Measurements from ENCODE around the gene KIAA0586. TPM values are rescaled to one million over a fixed set of nuclear protein-coding genes. Genes with fewer than 3 reads are reported as not detected.
"Not testable (repeated sequence)": the region's sequence is repeated elsewhere in the genome, so short reads cannot be mapped to it uniquely, and the experiment has no call there.

The KIAA0586 gene
- total and polyA plus RNA-seq, 2 of the 13 experiments (the other 11 are each of a cell fraction or from before 2014, with no cell fraction given), result 12.6 to 25.2 TPM

DNA sequence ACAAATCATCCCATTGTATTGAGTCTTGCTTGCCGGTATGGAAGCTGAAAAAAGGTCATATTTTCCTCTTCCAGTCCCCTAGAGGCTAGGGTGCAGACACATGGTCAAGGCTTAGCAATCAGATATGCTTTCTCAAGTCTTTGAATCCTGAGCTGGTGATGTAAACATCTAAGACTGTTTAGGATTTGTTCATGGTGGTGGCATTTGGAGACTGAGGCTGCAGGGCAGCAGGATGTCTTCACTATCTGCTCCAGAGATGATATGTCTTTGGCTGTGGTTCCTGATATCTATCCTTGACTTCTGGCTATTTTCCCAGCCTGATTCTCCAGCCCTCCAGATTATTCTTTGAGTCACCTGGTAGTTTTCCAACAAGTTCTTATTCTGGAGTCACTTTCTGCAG, 159.8 kb downstream of the KIAA0586 start:
- FAIRE-seq (no peak), ATAC-seq (no peak), DNase-seq (ENCODE audit: low spot score) (no peak)
- TF ChIP-seq RFXANK (CRISPR knock-in tag; IDR thresholded peaks at IDR 0.05), result no peak
- no peak for TF ChIP-seq NR2F1 (CRISPR knock-in tag; IDR thresholded peaks at IDR 0.05)
- TF ChIP-seq ZBTB7A (CRISPR knock-in tag; IDR thresholded peaks at IDR 0.05), result no peak
- TF ChIP-seq ZNF766 (CRISPR knock-in tag; IDR thresholded peaks at IDR 0.05; ENCODE audit: borderline replicate concordance), result no peak
- TF ChIP-seq NCOA5 (CRISPR knock-in tag; IDR thresholded peaks at IDR 0.05), result no peak
- no peak for TF ChIP-seq GLI4 (CRISPR knock-in tag; IDR thresholded peaks at IDR 0.05; ENCODE audit: borderline replicate concordance)
- TF ChIP-seq ZNF629 (CRISPR knock-in tag; conservative IDR thresholded peaks at IDR 0.05), result no peak
- TF ChIP-seq, protein P1, sequence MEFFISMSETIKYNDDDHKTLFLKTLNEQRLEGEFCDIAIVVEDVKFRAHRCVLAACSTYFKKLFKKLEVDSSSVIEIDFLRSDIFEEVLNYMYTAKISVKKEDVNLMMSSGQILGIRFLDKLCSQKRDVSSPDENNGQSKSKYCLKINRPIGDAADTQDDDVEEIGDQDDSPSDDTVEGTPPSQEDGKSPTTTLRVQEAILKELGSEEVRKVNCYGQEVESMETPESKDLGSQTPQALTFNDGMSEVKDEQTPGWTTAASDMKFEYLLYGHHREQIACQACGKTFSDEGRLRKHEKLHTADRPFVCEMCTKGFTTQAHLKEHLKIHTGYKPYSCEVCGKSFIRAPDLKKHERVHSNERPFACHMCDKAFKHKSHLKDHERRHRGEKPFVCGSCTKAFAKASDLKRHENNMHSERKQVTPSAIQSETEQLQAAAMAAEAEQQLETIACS (CRISPR knock-in tag; IDR thresholded peaks at IDR 0.05), result no peak
- TF ChIP-seq ZBTB7B (CRISPR knock-in tag; IDR thresholded peaks at IDR 0.05), result no peak
- TF ChIP-seq NFKB2 (CRISPR knock-in tag; IDR thresholded peaks at IDR 0.05; ENCODE audit: borderline replicate concordance), result no peak
- TF ChIP-seq E2F2 (CRISPR knock-in tag; IDR thresholded peaks at IDR 0.05; ENCODE audit: borderline replicate concordance), result no peak
- TF ChIP-seq ZNF691 (CRISPR knock-in tag; IDR thresholded peaks at IDR 0.05; ENCODE audit: borderline replicate concordance, low read depth), result no peak
- TF ChIP-seq, protein P2, sequence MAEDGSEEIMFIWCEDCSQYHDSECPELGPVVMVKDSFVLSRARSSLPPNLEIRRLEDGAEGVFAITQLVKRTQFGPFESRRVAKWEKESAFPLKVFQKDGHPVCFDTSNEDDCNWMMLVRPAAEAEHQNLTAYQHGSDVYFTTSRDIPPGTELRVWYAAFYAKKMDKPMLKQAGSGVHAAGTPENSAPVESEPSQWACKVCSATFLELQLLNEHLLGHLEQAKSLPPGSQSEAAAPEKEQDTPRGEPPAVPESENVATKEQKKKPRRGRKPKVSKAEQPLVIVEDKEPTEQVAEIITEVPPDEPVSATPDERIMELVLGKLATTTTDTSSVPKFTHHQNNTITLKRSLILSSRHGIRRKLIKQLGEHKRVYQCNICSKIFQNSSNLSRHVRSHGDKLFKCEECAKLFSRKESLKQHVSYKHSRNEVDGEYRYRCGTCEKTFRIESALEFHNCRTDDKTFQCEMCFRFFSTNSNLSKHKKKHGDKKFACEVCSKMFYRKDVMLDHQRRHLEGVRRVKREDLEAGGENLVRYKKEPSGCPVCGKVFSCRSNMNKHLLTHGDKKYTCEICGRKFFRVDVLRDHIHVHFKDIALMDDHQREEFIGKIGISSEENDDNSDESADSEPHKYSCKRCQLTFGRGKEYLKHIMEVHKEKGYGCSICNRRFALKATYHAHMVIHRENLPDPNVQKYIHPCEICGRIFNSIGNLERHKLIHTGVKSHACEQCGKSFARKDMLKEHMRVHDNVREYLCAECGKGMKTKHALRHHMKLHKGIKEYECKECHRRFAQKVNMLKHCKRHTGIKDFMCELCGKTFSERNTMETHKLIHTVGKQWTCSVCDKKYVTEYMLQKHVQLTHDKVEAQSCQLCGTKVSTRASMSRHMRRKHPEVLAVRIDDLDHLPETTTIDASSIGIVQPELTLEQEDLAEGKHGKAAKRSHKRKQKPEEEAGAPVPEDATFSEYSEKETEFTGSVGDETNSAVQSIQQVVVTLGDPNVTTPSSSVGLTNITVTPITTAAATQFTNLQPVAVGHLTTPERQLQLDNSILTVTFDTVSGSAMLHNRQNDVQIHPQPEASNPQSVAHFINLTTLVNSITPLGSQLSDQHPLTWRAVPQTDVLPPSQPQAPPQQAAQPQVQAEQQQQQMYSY (CRISPR knock-in tag; IDR thresholded peaks at IDR 0.05), result no peak
- intact Hi-C loops (cut with micrococcal nuclease; ENCODE audit: unreplicated experiment), result no loop called here
- H3K9me3 ChIP-seq (ENCODE audit: low read length), result no peaks in the 10 kb centered on the region
- no peaks in the 10 kb centered on the region for H3K36me3 ChIP-seq (replicated peaks in 1 of 2; ENCODE audit: control insufficient read depth in 1 of 2, insufficient read depth in 2 of 2, low read length in 2 of 2)
- ChIA-PET CTCF (ENCODE audit: low intra/inter-chr PET ratio, low total read pairs) (no interaction called here), POLR2A (no interaction called here)
- in situ Hi-C loops (cut with HindIII; ENCODE audit: extremely low pct_ligation_motif_present, low pct_unique_long_range_greater_than_20kb), result no loop called here
- H2AFZ ChIP-seq (ENCODE audit: low read length), result no peak overlapping the region
- H3K27ac ChIP-seq (ENCODE audit: extremely low read length, insufficient read depth, low read length), result no peak overlapping the region
- no peaks in the 10 kb centered on the region for H3K4me1 ChIP-seq (ENCODE audit: insufficient read depth, low read length)
- H3K4me2 ChIP-seq (ENCODE audit: low read depth, low read length), result no peak overlapping the region
- H3K79me2 ChIP-seq (ENCODE audit: insufficient read depth, low read length), result no peaks in the 10 kb centered on the region
- H3K27me3 ChIP-seq (ENCODE audit: control insufficient read depth in 1 of 2, insufficient read depth in 2 of 2, low read length in 2 of 2), result no peaks in the 10 kb centered on the region
- no peak overlapping the region for H3K9ac ChIP-seq (ENCODE audit: insufficient read depth, low read depth, low read length)
- no peak overlapping the region for H3K4me3 ChIP-seq (replicated peaks in 1 of 3; ENCODE audit: insufficient read depth in 1 of 3, low read depth in 2 of 3, low read length in 3 of 3)
- 0% methylated on average over 1 of the region's 1 CpG for WGBS (ENCODE audit: low lambda C conversion rate)
- no TSS peak for BruUV-seq (replicated peaks)
- no peaks in the 10 kb centered on the region for H4K20me1 ChIP-seq (ENCODE audit: insufficient read depth, low read length)

GRCh38 chr14:58588321-58588720, 160.8 kb downstream of the KIAA0586 start:
- H4K20me1 ChIP-seq (ENCODE audit: insufficient read depth, low read length); H3K27ac ChIP-seq (ENCODE audit: extremely low read length, insufficient read depth, low read length); H3K9me3 ChIP-seq (ENCODE audit: low read length); H3K36me3 ChIP-seq (replicated peaks in 1 of 2; ENCODE audit: control insufficient read depth in 1 of 2, insufficient read depth in 2 of 2, low read length in 2 of 2); H3K9ac ChIP-seq (ENCODE audit: insufficient read depth, low read depth, low read length); H3K4me2 ChIP-seq (ENCODE audit: low read depth, low read length); intact Hi-C loops (cut with micrococcal nuclease; ENCODE audit: unreplicated experiment); H3K79me2 ChIP-seq (ENCODE audit: insufficient read depth, low read length); ATAC-seq; POLR2A ChIA-PET; H3K4me3 ChIP-seq (replicated peaks in 1 of 3; ENCODE audit: insufficient read depth in 1 of 3, low read depth in 2 of 3, low read length in 3 of 3); in situ Hi-C loops (cut with HindIII; ENCODE audit: extremely low pct_ligation_motif_present, low pct_unique_long_range_greater_than_20kb); H3K4me1 ChIP-seq (ENCODE audit: insufficient read depth, low read length); H2AFZ ChIP-seq (ENCODE audit: low read length); CTCF ChIA-PET (ENCODE audit: low intra/inter-chr PET ratio, low total read pairs); H3K27me3 ChIP-seq (ENCODE audit: control insufficient read depth in 1 of 2, insufficient read depth in 2 of 2, low read length in 2 of 2); FAIRE-seq; BruUV-seq (replicated peaks); DNase-seq (ENCODE audit: low spot score): not testable (repeated sequence)
- 45% methylated on average over 18 of the region's 18 CpGs for WGBS (ENCODE audit: low lambda C conversion rate)

Measured in HepG2 (cell line).